ENCODE data around the gene ATP5F1B. TPM values are rescaled to one million over a fixed set of nuclear protein-coding genes. Genes with fewer than 3 reads are reported as not detected.
A peak's percentile ranks its signal among the peaks of the same experiment; 100 is the strongest.

Gene ATP5F1B
- total RNA-seq, 4 donors from 2014 or later = 442 to 1,000 (median 608) TPM

DNA sequence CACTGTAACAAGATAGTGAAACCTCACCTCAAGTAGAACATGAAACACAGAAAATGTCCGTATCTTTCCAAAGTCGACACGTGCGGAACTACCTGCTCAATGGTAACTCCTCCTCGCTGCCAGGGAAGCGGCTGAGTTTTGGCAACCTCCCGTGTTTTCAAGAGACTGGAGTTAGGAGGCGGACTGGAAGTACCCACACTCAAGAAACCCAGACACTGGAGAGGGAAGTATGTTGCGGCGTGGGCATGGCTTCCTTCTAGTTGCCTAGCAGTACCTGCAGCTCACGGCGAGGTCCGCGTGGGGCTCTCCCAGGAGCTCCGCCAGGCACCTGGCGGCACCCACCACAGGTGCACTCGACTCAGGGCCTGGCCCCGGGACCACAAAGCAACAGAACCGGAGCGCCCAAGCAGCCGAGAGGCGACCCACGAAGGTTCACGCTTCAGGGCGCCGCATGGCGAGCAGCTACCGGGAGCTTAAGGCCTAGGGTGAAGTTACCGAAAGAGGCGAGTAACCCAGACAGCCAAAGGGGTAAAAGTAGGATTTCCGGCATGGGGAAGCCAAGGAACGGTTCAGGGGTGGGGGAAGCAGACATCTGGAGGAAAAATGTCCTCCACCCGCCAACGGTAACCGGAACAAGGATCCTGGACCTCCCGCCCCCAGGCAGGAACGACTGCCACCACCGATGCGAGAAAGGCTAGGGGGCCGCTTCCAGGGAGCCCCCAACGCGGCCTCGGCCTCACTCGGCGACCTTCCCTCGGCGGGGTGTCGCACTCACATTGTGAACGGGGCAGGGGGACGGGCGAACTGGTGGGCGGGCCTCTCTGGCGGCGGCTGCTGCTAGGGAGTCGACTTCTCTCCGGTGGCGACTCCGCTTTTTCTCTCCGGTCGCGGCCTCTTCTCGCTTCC is 41.7 kb upstream of the ATP5F1B start:
- peak overlapping the region; percentile 64 to 93 (median 86) for H3K4me3 ChIP-seq
- H3K4me1 ChIP-seq = peaks cover 0 to 51% (median 35%) of the 10 kb centered on the region in 4 donors
- no peaks in the 10 kb centered on the region for H3K27me3 ChIP-seq
- no peaks in the 10 kb centered on the region for H3K36me3 ChIP-seq
- H3K9me3 ChIP-seq = no peaks in the 10 kb centered on the region
- peak overlapping the region; percentile 100 for H3K27ac ChIP-seq
- peak; percentile 69 for DNase-seq
- TF ChIP-seq POLR2AphosphoS5 (IDR thresholded peaks at IDR 0.05) (peak in 1 of 3 donors; percentile 3), POLR2A (IDR thresholded peaks at IDR 0.05) (no peak), EP300 (IDR thresholded peaks at IDR 0.05; ENCODE audit: low read depth) (no peak)
- TF ChIP-seq, protein P1, sequence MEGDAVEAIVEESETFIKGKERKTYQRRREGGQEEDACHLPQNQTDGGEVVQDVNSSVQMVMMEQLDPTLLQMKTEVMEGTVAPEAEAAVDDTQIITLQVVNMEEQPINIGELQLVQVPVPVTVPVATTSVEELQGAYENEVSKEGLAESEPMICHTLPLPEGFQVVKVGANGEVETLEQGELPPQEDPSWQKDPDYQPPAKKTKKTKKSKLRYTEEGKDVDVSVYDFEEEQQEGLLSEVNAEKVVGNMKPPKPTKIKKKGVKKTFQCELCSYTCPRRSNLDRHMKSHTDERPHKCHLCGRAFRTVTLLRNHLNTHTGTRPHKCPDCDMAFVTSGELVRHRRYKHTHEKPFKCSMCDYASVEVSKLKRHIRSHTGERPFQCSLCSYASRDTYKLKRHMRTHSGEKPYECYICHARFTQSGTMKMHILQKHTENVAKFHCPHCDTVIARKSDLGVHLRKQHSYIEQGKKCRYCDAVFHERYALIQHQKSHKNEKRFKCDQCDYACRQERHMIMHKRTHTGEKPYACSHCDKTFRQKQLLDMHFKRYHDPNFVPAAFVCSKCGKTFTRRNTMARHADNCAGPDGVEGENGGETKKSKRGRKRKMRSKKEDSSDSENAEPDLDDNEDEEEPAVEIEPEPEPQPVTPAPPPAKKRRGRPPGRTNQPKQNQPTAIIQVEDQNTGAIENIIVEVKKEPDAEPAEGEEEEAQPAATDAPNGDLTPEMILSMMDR (IDR thresholded peaks at IDR 0.05) = no peak
- in situ Hi-C loops (cut with MboI; ENCODE audit: low pct_ligation_motif_present in 1 of 4, low pct_unique_long_range_greater_than_20kb in 1 of 4, low sequenced_read_pairs in 3 of 4) = no loop called here
- 0% methylated on average over 5 to 47 of the region's 62 CpGs for WGBS, 2 donors (ENCODE audit: low coverage in 1 of 2)
- intact Hi-C loops (cut with DNase I; ENCODE audit: low total_unique reads) = loop anchor here (2.0 kb wide), 1 partner anchor 37 kb away; the partner anchor contains the start of gene NACA

DNA sequence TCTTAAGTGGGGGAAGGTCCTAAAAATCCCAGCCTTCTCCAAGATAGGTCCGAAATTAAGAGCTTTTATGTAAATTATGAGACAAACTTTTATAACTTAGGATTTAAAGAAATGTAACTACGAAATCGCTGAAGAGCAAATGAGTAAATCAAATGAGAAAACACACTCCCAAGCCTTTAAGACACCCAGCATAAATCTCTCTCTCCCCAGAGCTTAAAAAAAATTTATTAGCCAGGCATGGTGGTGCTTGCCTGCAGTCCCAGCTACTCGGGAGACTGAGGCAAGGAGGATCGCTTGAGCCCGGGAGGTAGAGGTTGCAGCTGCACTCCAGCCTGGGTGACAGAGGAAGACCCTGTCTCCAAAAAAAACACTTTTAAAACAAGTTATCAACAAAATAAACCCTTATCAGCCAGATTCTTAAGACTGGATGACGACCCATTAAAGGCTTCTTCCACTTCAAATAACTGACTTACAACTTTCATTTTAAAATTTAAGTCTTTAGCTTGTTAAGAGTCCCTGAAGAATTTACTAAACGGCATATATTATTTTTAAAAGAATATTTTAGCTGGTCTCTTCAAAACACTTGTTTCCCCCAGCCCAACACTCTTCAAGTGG is 39.1 kb upstream of the ATP5F1B start:
- intact Hi-C loops (cut with DNase I; ENCODE audit: low total_unique reads) = no loop called here
- no peaks in the 10 kb centered on the region for H3K9me3 ChIP-seq
- H3K27me3 ChIP-seq = no peaks in the 10 kb centered on the region
- peak overlapping the region; percentile 2 to 91 (median 48) for H3K4me3 ChIP-seq
- no peaks in the 10 kb centered on the region for H3K36me3 ChIP-seq
- TF ChIP-seq POLR2A (IDR thresholded peaks at IDR 0.05) (no peak), POLR2AphosphoS5 (IDR thresholded peaks at IDR 0.05) (no peak), EP300 (IDR thresholded peaks at IDR 0.05; ENCODE audit: low read depth) (no peak)
- TF ChIP-seq, protein P1 (IDR thresholded peaks at IDR 0.05) = no peak
- peaks cover 0 to 74% (median 43%) of the 10 kb centered on the region in 4 donors for H3K4me1 ChIP-seq
- DNase-seq = no peak
- H3K27ac ChIP-seq = peak overlapping the region; percentile 100
- in situ Hi-C loops (cut with MboI; ENCODE audit: low pct_ligation_motif_present in 1 of 4, low pct_unique_long_range_greater_than_20kb in 1 of 4, low sequenced_read_pairs in 3 of 4) = no loop called here
- WGBS, 2 donors (ENCODE audit: low coverage in 1 of 2) = 10 to 12% methylated on average over 5 to 8 of the region's 8 CpGs

DNA sequence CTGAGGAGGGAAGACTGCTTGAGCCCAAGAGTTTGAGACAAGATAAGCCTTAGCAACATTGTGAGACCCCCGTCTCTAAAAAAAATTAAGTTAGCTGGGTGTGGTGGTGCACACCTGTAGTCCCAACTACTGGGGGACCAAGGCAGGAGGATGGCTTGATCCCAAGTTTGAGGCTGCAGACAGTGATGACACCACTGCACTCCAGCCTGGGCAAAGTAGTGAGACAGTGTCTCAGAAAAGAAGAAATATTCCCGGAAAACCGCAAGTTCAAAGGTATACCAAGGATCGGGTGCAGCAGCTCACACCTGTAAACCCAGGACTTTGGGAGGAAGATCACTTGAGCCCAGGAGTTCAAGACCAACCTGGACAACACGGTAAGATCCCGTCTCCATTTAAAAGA is 36.5 kb upstream of the ATP5F1B start:
- no peak for TF ChIP-seq POLR2A (IDR thresholded peaks at IDR 0.05)
- no peak for TF ChIP-seq POLR2AphosphoS5 (IDR thresholded peaks at IDR 0.05)
- TF ChIP-seq, protein P1 (IDR thresholded peaks at IDR 0.05) = no peak
- TF ChIP-seq EP300 (IDR thresholded peaks at IDR 0.05; ENCODE audit: low read depth) = no peak
- Histone ChIP-seq H3K4me1 (peaks cover 18 to 81% (median 57%) of the 10 kb centered on the region in 4 donors), H3K27ac (peak overlapping the region in 2 of 4 donors; percentile 100), H3K36me3 (no peaks in the 10 kb centered on the region), H3K27me3 (no peaks in the 10 kb centered on the region), H3K9me3 (no peaks in the 10 kb centered on the region), H3K4me3 (no peak overlapping the region)
- in situ Hi-C loops (cut with MboI; ENCODE audit: low pct_ligation_motif_present in 1 of 4, low pct_unique_long_range_greater_than_20kb in 1 of 4, low sequenced_read_pairs in 3 of 4) = no loop called here
- intact Hi-C loops (cut with DNase I; ENCODE audit: low total_unique reads) = no loop called here
- DNase-seq = no peak
- 69% methylated on average over 6 of the region's 6 CpGs; no CpG with 5 or more reads in 1 of the 2 donors for WGBS, 2 donors (ENCODE audit: low coverage in 1 of 2)

DNA sequence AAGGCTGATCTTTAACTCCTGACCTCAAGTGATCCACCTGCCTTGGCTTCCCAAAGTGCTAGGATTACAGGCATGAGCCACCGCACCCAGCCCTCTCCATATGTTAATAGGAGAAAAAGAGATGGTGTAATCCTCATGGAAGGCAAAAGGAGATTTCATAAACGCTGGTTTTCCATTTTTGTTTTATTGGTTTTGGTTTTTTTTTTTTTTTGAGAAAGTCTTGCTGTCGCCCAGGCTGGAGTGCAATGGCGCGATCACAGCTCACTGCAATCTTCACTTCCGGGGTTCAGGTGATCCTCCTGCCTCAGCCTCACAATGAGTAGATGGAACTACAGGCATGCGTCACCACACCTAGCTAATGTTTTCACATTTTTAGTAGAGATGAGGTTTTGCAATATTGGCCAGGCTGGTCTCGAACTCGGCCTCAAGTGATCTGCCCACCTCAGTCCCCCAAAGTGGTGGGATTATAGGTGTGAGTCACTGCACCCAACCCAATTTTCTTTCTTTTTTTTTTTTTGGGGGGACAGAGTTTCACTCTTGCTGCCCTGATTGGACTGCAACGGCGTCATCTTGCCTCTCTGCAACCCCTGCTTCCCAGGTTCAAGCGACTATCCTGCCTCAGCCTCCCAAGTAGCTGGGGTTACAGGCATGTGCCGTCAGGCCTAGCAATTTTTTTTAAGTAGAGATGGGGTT is 34.2 kb upstream of the ATP5F1B start:
- Histone ChIP-seq H3K4me1 (peaks cover 25 to 88% (median 65%) of the 10 kb centered on the region in 4 donors), H3K36me3 (no peaks in the 10 kb centered on the region), H3K27ac (no peak overlapping the region), H3K27me3 (no peaks in the 10 kb centered on the region), H3K4me3 (no peak overlapping the region), H3K9me3 (no peaks in the 10 kb centered on the region)
- intact Hi-C loops (cut with DNase I; ENCODE audit: low total_unique reads) = no loop called here
- TF ChIP-seq POLR2A (IDR thresholded peaks at IDR 0.05) = no peak
- no peak for TF ChIP-seq EP300 (IDR thresholded peaks at IDR 0.05; ENCODE audit: low read depth)
- TF ChIP-seq, protein P1 (IDR thresholded peaks at IDR 0.05) = no peak
- no peak for TF ChIP-seq POLR2AphosphoS5 (IDR thresholded peaks at IDR 0.05)
- WGBS, 2 donors (ENCODE audit: low coverage in 1 of 2) = 75 to 86% methylated on average over 6 to 13 of the region's 13 CpGs
- in situ Hi-C loops (cut with MboI; ENCODE audit: low pct_ligation_motif_present in 1 of 4, low pct_unique_long_range_greater_than_20kb in 1 of 4, low sequenced_read_pairs in 3 of 4) = no loop called here
- DNase-seq = no peak

Measured in transverse colon (tissue), 4 donors.